DND-41 (cell line): ENCODE data around the gene SYNE4.
A peak's percentile ranks its signal among the peaks of the same experiment; 100 is the strongest.

ENCODE experiments used
- ATAC-seq: fragments of 200-7000 bp; cut with Tn5 transposase; 3 replicates; pipeline ENCODE4 v1.9.1; 2021; ENCODE audit warnings: low read depth; ENCODE audit not compliant: insufficient read depth
- DNase-seq: peaks from one replicate; pipeline ENCODE4 v3.0.0-alpha.2; 2020
- H2AFZ ChIP-seq: 2 replicates; pipeline ENCODE4 v1.6.0; 2012; ENCODE audit warnings: low read depth, low read length
- H3K27ac ChIP-seq: 2 replicates; pipeline ENCODE4 v1.5.1; 2012; ENCODE audit warnings: low read length, inconsistent platforms
- H3K27me3 ChIP-seq: fragments of 200-600 bp; sonication (generic); 2 replicates; pipeline ENCODE4 v1.6.0; 2012; ENCODE audit warnings: low read length, mild to moderate bottlenecking, inconsistent platforms; ENCODE audit not compliant: insufficient read depth, poor library complexity
- H3K36me3 ChIP-seq: 2 replicates; pipeline ENCODE4 v1.5.1; 2012; ENCODE audit warnings: low read length, inconsistent platforms; ENCODE audit not compliant: insufficient read depth
- H3K4me1 ChIP-seq: 2 replicates; pipeline ENCODE4 v1.5.1; 2012; ENCODE audit warnings: mild to moderate bottlenecking, low read length; ENCODE audit not compliant: insufficient read depth
- H3K4me2 ChIP-seq: 2 replicates; pipeline ENCODE4 v1.6.0; 2012; ENCODE audit warnings: mild to moderate bottlenecking, moderate library complexity, low read length, inconsistent platforms; ENCODE audit not compliant: insufficient read depth
- H3K4me3 ChIP-seq, 2 experiments: fragments of 200-600 bp in 1 of 2; shearing (Covaris generic) in 1 of 2; 2 replicates each; pipeline ENCODE4 v1.5.1; 2012 to 2016; ENCODE audit warnings: inconsistent platforms in 2 of 2, low read length in 2 of 2, mild to moderate bottlenecking in 2 of 2, low read depth in 1 of 2, moderate library complexity in 1 of 2
- H3K79me2 ChIP-seq: 2 replicates; pipeline ENCODE4 v1.6.0; 2012; ENCODE audit warnings: low read length, inconsistent platforms; ENCODE audit not compliant: insufficient read depth
- H3K9ac ChIP-seq: 2 replicates; pipeline ENCODE4 v1.6.0; 2012; ENCODE audit warnings: low read depth, mild to moderate bottlenecking, inconsistent platforms, low read length, moderate library complexity
- H3K9me3 ChIP-seq: 2 replicates; pipeline ENCODE4 v1.5.1; 2012; ENCODE audit warnings: low read length, moderate library complexity, mild to moderate bottlenecking, inconsistent platforms; ENCODE audit not compliant: insufficient read depth, severe bottlenecking
- H4K20me1 ChIP-seq: 2 replicates; pipeline ENCODE4 v1.6.0; 2012; ENCODE audit warnings: low read length; ENCODE audit not compliant: insufficient read depth
- CTCF ChIP-seq: IDR thresholded peaks from 2 replicates; pipeline ENCODE4 v1.5.1; 2012; ENCODE audit warnings: borderline replicate concordance, low read length, moderate library complexity, mild to moderate bottlenecking; ENCODE audit not compliant: poor library complexity, severe bottlenecking; ENCODE audit errors: extremely low read depth
- EZH2 ChIP-seq: IDR thresholded peaks from 3 replicates; pipeline ENCODE4 v1.6.1; 2012; ENCODE audit warnings: borderline replicate concordance, low read depth, mild to moderate bottlenecking, moderate library complexity, low read length, inconsistent platforms; ENCODE audit not compliant: severe bottlenecking

The SYNE4 gene

GRCh38 chr19:35996777-35997176 lies 11.8 kb downstream of the SYNE4 start:
- DNase-seq: no peak
- Histone ChIP-seq H3K4me1 (peaks cover 32% of the 10 kb centered on the region), H3K9me3 (no peaks in the 10 kb centered on the region), H3K4me2 (peak overlapping the region; percentile 91), H3K4me3 (peak overlapping the region in 1 of 2 experiments; percentile 94; a peak in 2 of 4 replicates), H3K27me3 (no peaks in the 10 kb centered on the region), H3K36me3 (peaks cover 23% of the 10 kb centered on the region), H2AFZ (no peak overlapping the region), H3K9ac (peak overlapping the region; percentile 79; the same call in 1 of the 2 replicates), H4K20me1 (peaks cover 25% of the 10 kb centered on the region; the same call in 1 of the 2 replicates), H3K27ac (no peak overlapping the region; the same call in 1 of the 2 replicates), H3K79me2 (peaks cover 43% of the 10 kb centered on the region)
- no peak for TF ChIP-seq CTCF
- no peak for ATAC-seq

GRCh38 chr19:35995048-35995993 lies 13.3 kb downstream of the SYNE4 start, which contains the start of gene SDHAF1:
Gene SDHAF1 (plus strand): TSS chr19:35995188. CDS start chr19:35995275, 87 bp downstream.
- no peaks in the 10 kb centered on the region for H3K9me3 ChIP-seq
- peaks cover 15% of the 10 kb centered on the region for H3K36me3 ChIP-seq
- H3K79me2 ChIP-seq: peaks cover 37% of the 10 kb centered on the region
- peak within 1 kb of the TSS; percentile 81 for H2AFZ ChIP-seq
- peaks cover 32% of the 10 kb centered on the region for H3K4me1 ChIP-seq
- H3K4me2 ChIP-seq: peak within 1 kb of the TSS; percentile 91
- peak; percentile 92 for ATAC-seq
- H3K27me3 ChIP-seq: no peaks in the 10 kb centered on the region
- peak within 1 kb of the TSS; percentile 51 to 94; a peak in 3 of 4 replicates for H3K4me3 ChIP-seq
- peak within 1 kb of the TSS; percentile 79 for H3K27ac ChIP-seq
- peaks cover 17% of the 10 kb centered on the region; the same call in 1 of the 2 replicates for H4K20me1 ChIP-seq
- DNase-seq: peak; percentile 94
- TF ChIP-seq CTCF (no peak), EZH2 (no peak)
- H3K9ac ChIP-seq: peak within 1 kb of the TSS; percentile 79

- TF ChIP-seq CTCF (no peak), EZH2 (no peak)
- Histone ChIP-seq H3K27me3 (no peaks in the 10 kb centered on the region), H3K4me2 (peak overlapping the region; percentile 91), H3K9me3 (no peaks in the 10 kb centered on the region), H3K9ac (peak overlapping the region; percentile 79; the same call in 1 of the 2 replicates), H3K36me3 (peaks cover 15% of the 10 kb centered on the region), H3K4me3 (peak overlapping the region in 1 of 2 experiments; percentile 23; a peak in 2 of 4 replicates), H3K79me2 (peaks cover 32% of the 10 kb centered on the region), H2AFZ (no peak overlapping the region), H3K4me1 (peaks cover 29% of the 10 kb centered on the region), H4K20me1 (peaks cover 17% of the 10 kb centered on the region; the same call in 1 of the 2 replicates), H3K27ac (no peak overlapping the region)
- DNase-seq (no peak), ATAC-seq (no peak)
Observed at GRCh38 chr19:35993923-35994598, 14.6 kb downstream of the SYNE4 start.
